ENCODE data around the gene BNC1. TPM values are rescaled to one million over a fixed set of nuclear protein-coding genes. Genes with fewer than 3 reads are reported as not detected.

BNC1 gene
- total RNA-seq, 1 experiment from 2014 or later: not detected

DNA sequence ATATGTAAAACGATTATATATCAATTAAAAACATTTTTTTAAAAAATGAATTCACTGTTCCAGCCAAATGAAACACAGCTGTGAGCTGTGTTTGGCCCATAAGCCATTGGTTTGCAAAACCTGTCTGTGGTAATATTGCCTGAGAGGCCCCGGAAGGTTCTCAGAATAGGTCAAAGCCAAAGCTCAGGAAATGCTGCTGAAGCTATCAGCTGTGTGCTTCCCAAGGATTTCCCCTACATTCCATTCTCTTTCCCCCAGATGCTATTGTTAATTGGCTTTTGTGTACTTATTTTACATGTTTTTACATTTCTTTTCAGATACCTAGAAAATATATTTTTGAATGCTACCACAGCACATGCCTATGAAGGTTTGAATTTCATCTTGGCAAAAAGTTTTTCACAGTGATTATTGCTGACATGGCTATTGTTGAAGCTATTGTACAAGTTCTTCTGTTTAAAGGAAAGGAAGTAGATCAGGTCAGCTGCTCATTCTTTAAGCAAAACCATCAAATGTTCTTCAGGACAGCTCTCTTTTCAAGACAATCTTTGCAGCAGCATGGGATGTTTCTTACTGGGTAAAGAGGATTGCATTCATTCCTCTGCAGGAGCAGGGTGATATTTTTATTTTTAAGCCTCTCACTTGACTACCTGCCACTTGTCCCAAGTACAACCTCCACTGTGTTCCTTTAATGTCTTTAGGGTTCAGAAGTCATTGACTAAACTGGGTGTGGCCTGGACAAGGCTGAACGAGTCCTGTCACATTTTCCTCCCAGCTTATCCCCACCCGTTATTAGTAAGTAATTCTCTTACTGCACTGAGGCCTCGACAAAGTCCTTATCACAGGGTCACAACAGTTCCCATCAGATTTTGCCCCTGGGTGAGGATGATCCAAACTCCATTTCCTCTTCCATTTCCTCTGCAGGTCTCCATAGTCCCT lies 26.3 kb upstream of the BNC1 start:
- no peak for DNase-seq
- no peak overlapping the region for H3K4me3 Mint-ChIP-seq (ENCODE audit: low read depth, unreplicated experiment)
- peaks cover 15% of the 10 kb centered on the region for H3K4me1 Mint-ChIP-seq (ENCODE audit: low read depth, unreplicated experiment)
- no peak overlapping the region for H3K27ac Mint-ChIP-seq (ENCODE audit: unreplicated experiment)
- TF ChIP-seq CTCF (IDR thresholded peaks at IDR 0.05; ENCODE audit: unreplicated experiment): no peak
- CTCF ChIA-PET: no interaction called here
- no TSS peak for BruUV-seq (replicated peaks)
- intact Hi-C loops (cut with micrococcal nuclease; ENCODE audit: unreplicated experiment): no loop called here
- H3K9me3 Mint-ChIP-seq (ENCODE audit: low read depth, unreplicated experiment): no peaks in the 10 kb centered on the region
- H3K27me3 Mint-ChIP-seq (ENCODE audit: unreplicated experiment): peaks cover under 1% of the 10 kb centered on the region
- no peaks in the 10 kb centered on the region for H3K36me3 Mint-ChIP-seq (ENCODE audit: insufficient read depth, unreplicated experiment)

- TF ChIP-seq CTCF (IDR thresholded peaks at IDR 0.05; ENCODE audit: unreplicated experiment): no peak
- Mint-ChIP-seq H3K9me3 (ENCODE audit: low read depth, unreplicated experiment) (no peaks in the 10 kb centered on the region), H3K4me1 (ENCODE audit: low read depth, unreplicated experiment) (peaks cover 24% of the 10 kb centered on the region), H3K27me3 (ENCODE audit: unreplicated experiment) (peaks cover 9% of the 10 kb centered on the region), H3K36me3 (ENCODE audit: insufficient read depth, unreplicated experiment) (no peaks in the 10 kb centered on the region), H3K27ac (ENCODE audit: unreplicated experiment) (no peak overlapping the region), H3K4me3 (ENCODE audit: low read depth, unreplicated experiment) (no peak overlapping the region)
- intact Hi-C loops (cut with micrococcal nuclease; ENCODE audit: unreplicated experiment): loop anchor here (5.0 kb wide), 1 partner anchor 41 kb away; no protein-coding TSS in a partner anchor
- CTCF ChIA-PET: interaction anchor here (0.6 kb wide), 1 partner anchor 55 kb away, joined by 3 read pairs; no protein-coding TSS in a partner anchor
- DNase-seq: no peak
- BruUV-seq (replicated peaks): no TSS peak
Measured at GRCh38 chr15:83308671-83309070, 24.2 kb upstream of the BNC1 start.

DNA sequence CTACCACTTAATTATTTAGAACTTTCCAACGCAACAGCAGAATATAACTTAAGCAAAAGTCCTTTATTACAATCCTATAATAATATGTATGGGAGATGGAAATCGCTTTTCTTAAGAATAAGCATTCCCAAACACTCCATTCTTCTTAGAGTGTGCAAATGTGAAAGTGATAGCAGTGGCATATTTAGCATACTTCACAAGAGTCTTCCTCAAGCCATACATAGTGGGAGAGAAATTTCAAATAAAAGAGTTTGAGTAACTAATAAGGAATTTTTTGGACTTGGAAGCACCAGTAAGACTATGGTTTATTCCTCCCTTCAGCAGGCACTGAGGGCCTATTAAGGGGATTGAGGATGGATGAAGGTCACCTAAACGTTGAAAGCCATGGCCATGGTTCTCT lies 22.1 kb upstream of the BNC1 start:
- DNase-seq: no peak
- CTCF ChIA-PET: interaction anchor here (1.0 kb wide), 1 partner anchor 58 kb away, joined by 3 read pairs; no protein-coding TSS in a partner anchor

More for the DNA sequence above, 22.1 kb upstream of the BNC1 start:
- Mint-ChIP-seq H3K9me3 (ENCODE audit: low read depth, unreplicated experiment) (no peaks in the 10 kb centered on the region), H3K4me3 (ENCODE audit: low read depth, unreplicated experiment) (no peak overlapping the region), H3K4me1 (ENCODE audit: low read depth, unreplicated experiment) (peaks cover 24% of the 10 kb centered on the region), H3K27me3 (ENCODE audit: unreplicated experiment) (peaks cover 9% of the 10 kb centered on the region), H3K36me3 (ENCODE audit: insufficient read depth, unreplicated experiment) (no peaks in the 10 kb centered on the region), H3K27ac (ENCODE audit: unreplicated experiment) (no peak overlapping the region)
- intact Hi-C loops (cut with micrococcal nuclease; ENCODE audit: unreplicated experiment): loop anchor here (5.0 kb wide), 1 partner anchor 39 kb away; no protein-coding TSS in a partner anchor
- no peak for TF ChIP-seq CTCF (IDR thresholded peaks at IDR 0.05; ENCODE audit: unreplicated experiment)
- no TSS peak for BruUV-seq (replicated peaks)

Measured in Calu3 (cell line).